ENCODE data around the gene BCAS4. TPM values are rescaled to one million over a fixed set of nuclear protein-coding genes. Genes with fewer than 3 reads are reported as not detected.
"Not testable (repeated sequence)": the region's sequence is repeated elsewhere in the genome, so short reads cannot be mapped to it uniquely, and the experiment has no call there.

Gene BCAS4
- total RNA-seq, 1 donor from 2014 or later = 2.6 TPM

GRCh38 chr20:50790651-50791277 is 4.1 kb upstream of the BCAS4 start:
- DNase-seq (peak; percentile 91), ATAC-seq (ENCODE audit: poor library complexity) (peak; percentile 85)
- intact Hi-C loops (cut with DNase I) = loop anchor here (5.0 to 10.0 kb wide), 2 partner anchors 142 to 514 kb away; partner anchors contain the start of gene ADNP

DNA sequence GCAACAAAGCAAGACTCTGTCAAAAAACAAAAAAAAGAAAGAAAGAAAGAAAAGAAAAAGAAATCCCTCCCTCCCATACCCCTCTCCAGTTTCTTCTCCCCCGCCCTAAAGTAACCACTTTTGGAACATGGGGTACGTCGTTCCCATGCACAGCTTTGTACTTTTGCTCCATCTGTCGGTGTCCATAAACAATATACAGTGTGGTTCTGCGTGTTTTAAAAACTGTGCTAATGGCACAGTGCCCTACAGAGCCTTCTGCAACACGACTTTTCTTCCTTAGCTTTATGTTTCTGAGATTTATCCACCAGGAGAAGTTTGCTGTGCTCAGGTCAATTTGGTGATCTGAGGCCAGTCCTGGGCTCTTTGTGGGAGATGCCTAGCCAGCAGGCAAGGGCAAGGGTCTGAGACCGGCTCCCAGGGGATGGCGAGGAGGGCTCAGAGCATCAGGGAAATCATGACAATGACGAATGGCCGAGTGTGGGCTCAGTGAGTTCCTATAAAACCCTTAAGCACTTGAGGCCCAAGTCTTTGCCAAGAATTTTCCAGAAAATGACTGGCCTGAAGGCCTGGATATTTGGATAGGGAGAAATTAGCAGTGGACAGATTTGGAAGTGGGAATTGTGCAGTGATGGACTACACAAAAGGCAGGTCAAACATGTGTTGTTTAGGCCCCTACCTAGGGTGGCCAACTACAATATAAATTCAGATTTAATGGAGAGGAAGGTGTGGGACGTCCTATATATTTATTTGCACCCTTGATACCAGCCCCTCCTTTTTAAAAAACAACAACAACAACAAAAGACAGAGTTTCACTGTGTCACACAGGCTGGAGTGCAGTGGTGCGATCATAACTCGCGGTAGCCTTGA is 1.9 kb upstream of the BCAS4 start:
- no peak for DNase-seq
- intact Hi-C loops (cut with DNase I) = loop anchor here (5.0 to 10.0 kb wide), 2 partner anchors 139 to 512 kb away; partner anchors contain the start of gene ADNP
- no peak for ATAC-seq (ENCODE audit: poor library complexity)

- DNase-seq; ATAC-seq (ENCODE audit: poor library complexity): not testable (repeated sequence)
- intact Hi-C loops (cut with DNase I) = loop anchor here (5.0 to 10.0 kb wide), 2 partner anchors 139 to 511 kb away; partner anchors contain the start of gene ADNP
Measured at GRCh38 chr20:50793575-50794016, 1.3 kb upstream of the BCAS4 start.

DNA sequence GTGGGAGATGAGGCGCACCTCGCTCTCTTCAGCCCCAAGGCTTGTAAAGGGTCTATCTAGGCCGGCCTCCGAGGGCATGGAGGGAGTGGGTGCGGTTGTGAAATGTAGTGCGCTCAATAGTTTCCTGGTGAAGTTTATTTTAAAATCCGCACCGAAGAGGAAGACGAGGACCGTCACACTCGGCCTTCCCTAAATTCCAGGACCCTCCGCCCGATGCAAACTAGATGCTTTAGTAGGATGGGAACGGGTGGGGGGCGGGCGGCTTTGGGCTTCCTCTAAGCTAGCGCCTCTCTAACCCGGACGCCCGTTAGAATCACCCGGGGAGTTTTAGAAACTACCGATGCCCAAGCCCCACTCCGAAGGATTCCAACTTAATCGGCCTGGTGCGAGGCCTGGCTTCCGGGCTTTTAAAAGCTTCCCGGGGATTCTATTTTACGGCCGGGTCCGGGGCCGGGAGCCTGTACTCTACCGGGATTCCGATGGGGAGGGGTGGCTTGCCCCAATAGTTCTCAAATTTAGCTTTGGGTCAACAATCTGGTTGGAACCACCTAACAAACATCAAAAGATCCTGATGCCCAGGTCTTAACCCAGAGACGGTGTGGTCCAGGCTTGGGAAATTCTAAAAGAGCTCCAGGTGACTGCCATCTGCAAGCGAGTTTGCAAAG is 548 bp upstream of the BCAS4 start:
- ATAC-seq (ENCODE audit: poor library complexity) (no peak), DNase-seq (no peak)
- intact Hi-C loops (cut with DNase I) = loop anchor here (5.0 to 10.0 kb wide), 2 partner anchors 138 to 510 kb away; partner anchors contain the start of gene ADNP

DNA sequence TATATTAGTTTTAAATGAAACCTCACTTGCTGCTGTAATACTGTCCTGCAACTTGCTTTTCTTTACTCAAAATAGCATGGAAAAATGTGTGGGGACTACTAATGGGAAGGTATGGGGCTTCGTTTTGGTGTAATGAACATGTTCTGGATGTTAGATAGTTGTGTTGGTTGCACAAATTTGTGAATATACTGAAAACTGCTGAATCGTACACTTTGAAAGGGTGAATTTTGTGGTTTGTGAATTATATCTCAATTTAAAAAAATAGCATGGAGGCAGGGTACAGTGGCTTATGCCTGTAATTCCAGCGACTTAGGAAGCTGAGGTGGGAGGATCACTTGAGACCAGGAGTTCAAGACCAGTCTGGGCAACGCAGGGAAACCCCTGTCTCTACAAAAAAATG is 2.3 kb downstream of the BCAS4 start:
- intact Hi-C loops (cut with DNase I) = loop anchor here (10.0 kb wide), 1 partner anchor 508 kb away; no protein-coding TSS in a partner anchor
- DNase-seq (no peak), ATAC-seq (ENCODE audit: poor library complexity) (no peak)

GRCh38 chr20:50798650-50799049 is 3.8 kb downstream of the BCAS4 start:
- DNase-seq = no peak

DNA sequence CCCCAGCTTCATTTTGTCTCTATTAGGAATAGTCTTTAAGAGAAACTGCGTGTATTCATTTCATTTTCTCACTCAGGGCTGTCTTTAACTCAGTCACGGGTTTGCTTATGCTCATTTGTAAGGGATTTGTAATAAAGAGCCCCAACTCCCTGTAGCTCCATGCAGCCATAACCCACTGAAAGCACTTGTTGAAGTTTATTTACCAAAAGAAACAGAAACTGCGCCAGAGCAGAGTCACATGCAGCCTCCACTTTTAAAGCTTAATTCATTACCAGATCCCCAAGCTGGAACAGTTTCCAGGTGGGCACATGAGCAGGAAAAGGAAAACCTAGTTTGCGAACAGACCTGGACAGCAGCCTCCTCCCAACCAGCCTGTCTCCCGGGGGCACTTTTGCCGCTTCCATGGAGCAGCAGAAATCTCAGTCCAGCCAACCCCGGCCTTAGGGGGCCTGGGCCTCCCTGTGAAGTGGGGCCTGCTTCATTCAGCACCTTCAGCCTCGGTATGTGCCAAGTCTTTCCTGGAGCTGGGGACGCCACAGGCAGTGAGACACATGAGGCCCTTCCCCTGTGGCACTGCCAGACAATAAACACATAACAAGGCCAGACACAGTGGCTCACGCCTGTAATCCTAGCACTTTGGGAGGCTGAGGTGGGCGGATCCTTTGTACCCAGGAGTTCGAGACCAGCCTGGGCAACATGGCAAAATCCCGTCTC is 4.5 kb downstream of the BCAS4 start:
- intact Hi-C loops (cut with DNase I) = loop anchor here (10.0 kb wide), 1 partner anchor 505 kb away; no protein-coding TSS in a partner anchor
- ATAC-seq (ENCODE audit: poor library complexity) (no peak), DNase-seq (no peak)

More at GRCh38 chr20:50798650-50799049, 3.8 kb downstream of the BCAS4 start:
- intact Hi-C loops (cut with DNase I) = loop anchor here (10.0 kb wide), 1 partner anchor 506 kb away; no protein-coding TSS in a partner anchor
- ATAC-seq (ENCODE audit: poor library complexity) = no peak

DNA sequence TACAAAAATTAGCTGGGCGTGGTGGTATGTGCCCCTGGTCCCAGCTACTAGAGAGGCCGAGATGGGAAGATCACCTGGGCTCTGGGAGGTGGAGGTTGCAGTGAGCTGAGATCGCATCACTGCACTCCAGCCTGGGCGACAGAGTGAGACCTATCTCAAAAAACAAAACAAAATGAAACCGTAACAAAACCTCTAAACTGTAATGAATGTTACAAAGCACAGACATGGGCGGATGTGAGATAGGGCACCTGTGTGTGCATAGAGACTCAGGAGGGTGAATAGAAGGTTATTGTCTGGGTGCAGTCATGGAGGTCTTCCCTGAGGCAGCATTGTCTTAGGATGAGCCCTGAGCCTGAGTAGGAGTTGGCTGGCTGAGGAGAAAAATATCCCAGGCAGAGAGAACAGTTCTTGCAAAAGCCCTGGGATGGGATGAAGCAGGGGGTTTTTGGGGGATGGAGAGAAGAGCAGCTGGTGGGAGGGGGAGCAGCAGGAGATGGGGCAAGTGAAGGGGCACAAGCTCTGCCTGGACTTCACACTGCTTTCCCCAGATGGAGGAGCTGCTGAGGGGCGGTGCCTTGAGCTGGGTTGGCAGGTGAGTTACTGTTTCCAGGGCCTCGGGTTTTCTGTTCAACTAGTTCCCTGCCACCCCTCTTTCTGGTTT is 5.2 kb downstream of the BCAS4 start:
- no peak for DNase-seq
- intact Hi-C loops (cut with DNase I) = loop anchor here (10.0 kb wide), 1 partner anchor 505 kb away; no protein-coding TSS in a partner anchor
- ATAC-seq (ENCODE audit: poor library complexity) = no peak

DNA sequence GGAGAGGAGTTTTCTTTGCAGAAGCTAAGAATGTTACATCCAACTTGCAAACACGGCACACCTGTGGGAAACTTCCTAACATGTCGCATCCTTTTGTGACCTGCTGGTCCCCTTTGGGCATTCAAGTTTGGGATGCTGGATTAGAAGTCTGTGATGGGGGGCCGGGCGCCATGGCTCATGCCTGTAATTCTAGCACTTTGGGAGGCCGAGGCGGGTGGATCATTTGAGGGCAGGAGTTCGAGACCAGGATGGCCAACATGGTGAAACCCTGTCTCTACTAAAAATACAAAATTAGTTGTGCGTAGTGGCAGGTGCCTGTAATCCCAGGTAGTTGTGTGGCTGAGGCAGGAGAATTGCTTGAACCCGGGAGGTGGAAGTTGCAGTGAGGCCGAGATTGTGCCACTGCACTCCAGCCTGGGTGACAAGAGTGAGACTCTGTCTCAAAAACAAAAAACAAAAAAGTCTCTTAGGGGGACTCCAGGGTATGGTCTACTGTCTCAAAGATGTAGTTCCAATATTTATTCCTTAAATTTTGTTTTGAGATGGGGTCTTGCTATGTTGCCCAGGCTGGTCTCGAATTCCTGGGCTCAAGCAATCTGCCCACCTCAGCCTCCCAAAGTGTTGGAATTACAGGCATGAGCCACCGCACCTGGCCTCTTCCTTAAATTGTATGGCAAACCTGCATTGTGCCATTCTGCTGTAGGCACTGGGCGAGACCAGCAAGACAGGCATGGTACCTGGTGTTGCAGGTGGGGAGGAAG is 6.3 kb downstream of the BCAS4 start:
- intact Hi-C loops (cut with DNase I); ATAC-seq (ENCODE audit: poor library complexity); DNase-seq: not testable (repeated sequence)

DNA sequence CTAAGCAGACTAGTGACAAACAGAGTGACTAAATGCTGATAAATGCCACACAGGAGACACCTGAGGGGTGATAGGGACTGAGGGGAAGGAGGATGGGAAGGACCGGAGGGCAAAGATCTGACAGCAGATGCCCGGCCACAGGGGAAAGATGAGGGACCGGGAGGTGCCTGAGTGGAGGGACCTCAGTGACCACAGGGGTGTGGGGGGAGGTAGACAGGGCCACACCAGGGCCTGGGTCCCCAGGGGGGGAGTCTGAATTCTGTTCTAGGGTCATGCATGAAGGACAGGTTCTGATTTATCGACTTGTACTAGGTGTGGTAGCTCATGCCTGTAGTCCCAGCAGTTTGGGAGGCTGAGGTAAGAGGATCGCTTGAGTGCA is 6.9 kb downstream of the BCAS4 start:
- DNase-seq = no peak
- ATAC-seq (ENCODE audit: poor library complexity) = no peak
- intact Hi-C loops (cut with DNase I) = no loop called here

- DNase-seq = no peak
Measured at GRCh38 chr20:50802289-50802688, 7.4 kb downstream of the BCAS4 start.

GRCh38 chr20:50804437-50805348 is 9.8 kb downstream of the BCAS4 start:
- ATAC-seq (ENCODE audit: poor library complexity) = no peak
- intact Hi-C loops (cut with DNase I) = no loop called here
- no peak for DNase-seq

More at GRCh38 chr20:50802289-50802688, 7.4 kb downstream of the BCAS4 start:
- ATAC-seq (ENCODE audit: poor library complexity) = no peak
- intact Hi-C loops (cut with DNase I) = no loop called here

- intact Hi-C loops (cut with DNase I) = no loop called here
- ATAC-seq (ENCODE audit: poor library complexity) (no peak), DNase-seq (no peak)
Measured at GRCh38 chr20:50805349-50805684, 10.5 kb downstream of the BCAS4 start.

- intact Hi-C loops (cut with DNase I) = no loop called here
- no peak for DNase-seq
- ATAC-seq (ENCODE audit: poor library complexity) = no peak
Measured at GRCh38 chr20:50806126-50806768, 11.4 kb downstream of the BCAS4 start.

GRCh38 chr20:50810063-50810462 is 15.2 kb downstream of the BCAS4 start:
- DNase-seq (no peak), ATAC-seq (ENCODE audit: poor library complexity) (no peak)
- intact Hi-C loops (cut with DNase I) = no loop called here

DNA sequence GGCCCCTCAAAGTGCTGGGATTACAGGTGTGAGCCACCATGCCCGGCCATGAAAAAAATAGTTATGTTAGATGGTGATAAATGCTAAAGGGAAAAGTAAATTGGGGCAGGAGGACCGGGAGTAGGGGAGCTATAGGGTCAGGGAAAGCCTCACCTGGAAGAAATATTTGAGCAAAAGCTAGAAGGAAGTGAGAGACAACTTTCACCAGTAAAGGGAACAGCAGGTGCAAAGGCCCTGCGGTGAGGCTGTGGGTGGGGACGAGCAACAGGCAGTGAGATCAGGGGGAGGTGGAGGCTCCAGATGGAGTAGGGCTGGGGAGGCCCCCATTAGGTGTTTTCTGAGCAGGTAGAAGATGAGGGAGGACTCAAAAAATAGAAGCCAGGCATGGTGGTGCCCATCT is 16.0 kb downstream of the BCAS4 start:
- DNase-seq = no peak
- intact Hi-C loops (cut with DNase I) = no loop called here
- ATAC-seq (ENCODE audit: poor library complexity) = no peak
